MM.1S (cell line): ENCODE results near the gene CTNNA3.

Experiments used
- CTCF ChIP-seq: fragments of 300-600 bp; sonication (generic); IDR thresholded peaks from 2 replicates; pipeline ENCODE4 v1.5.1; 2016; ENCODE audit warnings: antibody characterized with exemption, low read length, mixed read lengths
- EZH2 ChIP-seq: fragments of 300-600 bp; sonication (generic); optimal IDR thresholded peaks from 2 replicates; pipeline ENCODE3; 2017; ENCODE audit warnings: low read depth, mild to moderate bottlenecking, antibody characterized with exemption, low read length, mixed read lengths

- TF ChIP-seq CTCF: no peak
- no peak for TF ChIP-seq EZH2
Observed at GRCh38 chr10:66919248-66919647, 776.7 kb downstream of the CTNNA3 start.
